ENCODE data around the gene AVL9.

DNA sequence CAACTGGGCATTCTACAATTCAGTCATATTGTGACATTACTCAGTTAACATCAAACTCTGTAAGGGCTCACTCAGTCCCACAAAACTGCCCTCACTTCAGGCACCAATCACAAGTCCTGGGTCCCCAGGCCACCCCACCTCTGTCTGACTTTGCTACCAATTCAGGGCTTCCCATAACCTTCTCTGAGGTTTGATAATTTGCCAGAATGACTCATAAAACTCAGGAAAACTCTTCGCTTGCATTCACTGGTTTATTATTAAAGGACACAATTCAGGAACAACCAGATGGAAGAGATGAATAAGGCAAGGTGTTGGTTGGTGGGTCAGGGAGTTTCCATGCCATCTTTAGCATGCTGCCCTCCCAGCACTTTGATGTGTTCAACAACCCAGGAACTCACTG is 41.3 kb downstream of the AVL9 start:
- TF ChIP-seq POLR2A (IDR thresholded peaks at IDR 0.05), result no peak
- TF ChIP-seq, protein P1, sequence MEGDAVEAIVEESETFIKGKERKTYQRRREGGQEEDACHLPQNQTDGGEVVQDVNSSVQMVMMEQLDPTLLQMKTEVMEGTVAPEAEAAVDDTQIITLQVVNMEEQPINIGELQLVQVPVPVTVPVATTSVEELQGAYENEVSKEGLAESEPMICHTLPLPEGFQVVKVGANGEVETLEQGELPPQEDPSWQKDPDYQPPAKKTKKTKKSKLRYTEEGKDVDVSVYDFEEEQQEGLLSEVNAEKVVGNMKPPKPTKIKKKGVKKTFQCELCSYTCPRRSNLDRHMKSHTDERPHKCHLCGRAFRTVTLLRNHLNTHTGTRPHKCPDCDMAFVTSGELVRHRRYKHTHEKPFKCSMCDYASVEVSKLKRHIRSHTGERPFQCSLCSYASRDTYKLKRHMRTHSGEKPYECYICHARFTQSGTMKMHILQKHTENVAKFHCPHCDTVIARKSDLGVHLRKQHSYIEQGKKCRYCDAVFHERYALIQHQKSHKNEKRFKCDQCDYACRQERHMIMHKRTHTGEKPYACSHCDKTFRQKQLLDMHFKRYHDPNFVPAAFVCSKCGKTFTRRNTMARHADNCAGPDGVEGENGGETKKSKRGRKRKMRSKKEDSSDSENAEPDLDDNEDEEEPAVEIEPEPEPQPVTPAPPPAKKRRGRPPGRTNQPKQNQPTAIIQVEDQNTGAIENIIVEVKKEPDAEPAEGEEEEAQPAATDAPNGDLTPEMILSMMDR (IDR thresholded peaks at IDR 0.05), result no peak

Data from breast epithelium (tissue), 3 donors.